Activated naive CD4-positive, alpha-beta T cell treated with anti-CD3 and anti-CD28 coated beads, Interleukin-2, amount 50 U/mL, for 72 hours (primary cell): ENCODE measurements around the gene CTDSPL. TPM values are rescaled to one million over a fixed set of nuclear protein-coding genes. Genes with fewer than 3 reads are reported as not detected.
A peak's percentile ranks its signal among the peaks of the same experiment; 100 is the strongest.

ENCODE experiments used
- ATAC-seq, 2 donors: fragments of 150-1000 bp; cut with Tn5 transposase; 2 replicates each; pipeline ENCODE4 v1.10.0; 2021; ENCODE audit warnings: mild to moderate bottlenecking in 2 of 2, moderate library complexity in 2 of 2
- DNase-seq, 2 donors: peaks; one replicate each; pipeline ENCODE4 v3.0.0; 2021 to 2022; ENCODE audit warnings: low spot score in 2 of 2
- H3K27ac Mint-ChIP-seq, 2 donors: one replicate each; pipeline ENCODE4 v1.8.0; 2022; ENCODE audit warnings: mild to moderate bottlenecking in 2 of 2, mixed read lengths in 2 of 2
- H3K36me3 Mint-ChIP-seq, 2 donors: one replicate each; pipeline ENCODE4 v1.8.0; 2022; ENCODE audit warnings: mixed read lengths in 2 of 2
- H3K9me3 Mint-ChIP-seq, 2 donors: one replicate each; pipeline ENCODE4 v1.8.0; 2022; ENCODE audit warnings: mixed read lengths in 2 of 2
- total RNA-seq, 2 donors: library from RNA; stranded (reverse); gene quantifications; one replicate each; pipeline ENCODE4 v1.2.3, GENCODE V29; 2022

The CTDSPL gene
- total RNA-seq, 2 donors from 2014 or later, result 2.1 to 7.0 TPM

GRCh38 chr3:37941608-37942508, 80.2 kb downstream of the CTDSPL start:
- Mint-ChIP-seq H3K27ac (no peak overlapping the region), H3K36me3 (no peaks in the 10 kb centered on the region), H3K9me3 (no peaks in the 10 kb centered on the region)
- no peak for DNase-seq
- no peak for ATAC-seq

GRCh38 chr3:37942646-37943045, 81.0 kb downstream of the CTDSPL start:
- no peaks in the 10 kb centered on the region for H3K9me3 Mint-ChIP-seq
- H3K27ac Mint-ChIP-seq, result peak overlapping the region in 1 of 2 donors; percentile 15
- no peaks in the 10 kb centered on the region for H3K36me3 Mint-ChIP-seq
- no peak for DNase-seq
- no peak for ATAC-seq

- peak overlapping the region in 1 of 2 donors; percentile 15 for H3K27ac Mint-ChIP-seq
- DNase-seq, result no peak
- H3K9me3 Mint-ChIP-seq, result no peaks in the 10 kb centered on the region
- H3K36me3 Mint-ChIP-seq, result no peaks in the 10 kb centered on the region
- no peak for ATAC-seq
Observed at GRCh38 chr3:37943126-37943525, 81.4 kb downstream of the CTDSPL start.

GRCh38 chr3:37943631-37944314, 82.1 kb downstream of the CTDSPL start:
- Mint-ChIP-seq H3K27ac (no peak overlapping the region), H3K36me3 (no peaks in the 10 kb centered on the region), H3K9me3 (no peaks in the 10 kb centered on the region)
- ATAC-seq (no peak), DNase-seq (no peak)

GRCh38 chr3:37944391-37944842, 82.7 kb downstream of the CTDSPL start:
- DNase-seq (no peak), ATAC-seq (no peak)
- Mint-ChIP-seq H3K9me3 (no peaks in the 10 kb centered on the region), H3K36me3 (no peaks in the 10 kb centered on the region), H3K27ac (no peak overlapping the region)

- DNase-seq (no peak), ATAC-seq (no peak)
- Mint-ChIP-seq H3K9me3 (no peaks in the 10 kb centered on the region), H3K36me3 (no peaks in the 10 kb centered on the region), H3K27ac (no peak overlapping the region)
Observed at GRCh38 chr3:37945156-37945806, 83.6 kb downstream of the CTDSPL start.

- H3K27ac Mint-ChIP-seq, result peak overlapping the region in 1 of 2 donors; percentile 6
- H3K36me3 Mint-ChIP-seq, result no peaks in the 10 kb centered on the region
- DNase-seq (no peak), ATAC-seq (no peak)
- H3K9me3 Mint-ChIP-seq, result no peaks in the 10 kb centered on the region
Observed at GRCh38 chr3:37945807-37946530, 84.3 kb downstream of the CTDSPL start.

- DNase-seq (no peak), ATAC-seq (peak in 1 of 2 donors; percentile 13)
- Mint-ChIP-seq H3K36me3 (no peaks in the 10 kb centered on the region), H3K9me3 (no peaks in the 10 kb centered on the region), H3K27ac (peak overlapping the region in 1 of 2 donors; percentile 6)
Observed at GRCh38 chr3:37946531-37946889, 84.8 kb downstream of the CTDSPL start.

GRCh38 chr3:37949866-37950265, 88.2 kb downstream of the CTDSPL start:
- Mint-ChIP-seq H3K27ac (no peak overlapping the region), H3K9me3 (peaks cover 0 to 4% of the 10 kb centered on the region in 2 donors), H3K36me3 (peaks cover 0 to 6% of the 10 kb centered on the region in 2 donors)
- no peak for DNase-seq
- no peak for ATAC-seq

GRCh38 chr3:37952564-37952963, 90.9 kb downstream of the CTDSPL start:
- no peak overlapping the region for H3K27ac Mint-ChIP-seq
- peaks cover 0 to 4% of the 10 kb centered on the region in 2 donors for H3K9me3 Mint-ChIP-seq
- ATAC-seq, result peak in 1 of 2 donors; percentile 20
- peaks cover 0 to 6% of the 10 kb centered on the region in 2 donors for H3K36me3 Mint-ChIP-seq
- DNase-seq, result no peak

GRCh38 chr3:37953226-37953625, 91.5 kb downstream of the CTDSPL start:
- ATAC-seq, result no peak
- Mint-ChIP-seq H3K36me3 (peaks cover 0 to 6% of the 10 kb centered on the region in 2 donors), H3K27ac (no peak overlapping the region), H3K9me3 (peaks cover 0 to 4% of the 10 kb centered on the region in 2 donors)
- DNase-seq, result no peak

- Mint-ChIP-seq H3K36me3 (peaks cover 0 to 6% of the 10 kb centered on the region in 2 donors), H3K27ac (no peak overlapping the region), H3K9me3 (peaks cover 0 to 4% of the 10 kb centered on the region in 2 donors)
- ATAC-seq (no peak), DNase-seq (no peak)
Observed at GRCh38 chr3:37953707-37954394, 92.2 kb downstream of the CTDSPL start.

- no peak for ATAC-seq
- Mint-ChIP-seq H3K36me3 (peaks cover 0 to 6% of the 10 kb centered on the region in 2 donors), H3K27ac (peak overlapping the region in 1 of 2 donors; percentile 26), H3K9me3 (peaks cover 0 to 4% of the 10 kb centered on the region in 2 donors)
- no peak for DNase-seq
Observed at GRCh38 chr3:37954881-37955280, 93.2 kb downstream of the CTDSPL start.

- Mint-ChIP-seq H3K27ac (peak overlapping the region; percentile 82 to 91), H3K9me3 (peaks cover 0 to 4% of the 10 kb centered on the region in 2 donors), H3K36me3 (peaks cover 0 to 6% of the 10 kb centered on the region in 2 donors)
- DNase-seq (no peak), ATAC-seq (no peak)
Observed at GRCh38 chr3:37955918-37956707, 94.4 kb downstream of the CTDSPL start.
